Lower leg skin (tissue), 4 donors: Measurements from ENCODE around the gene ESPL1. TPM values are rescaled to one million over a fixed set of nuclear protein-coding genes. Genes with fewer than 3 reads are reported as not detected.

ENCODE experiments used
- total RNA-seq, 4 donors: library from RNA; depleted of rRNA; stranded (reverse); fragments of >200 nt; gene quantifications; one replicate each; pipeline ENCODE4 v1.1.0, GENCODE V29; 2016

The ESPL1 gene
- total RNA-seq, 4 donors from 2014 or later = 4.7 to 13.6 (median 5.8) TPM

Other genes with a start within 250 kb of the ESPL1 start
- 10 to 100 TPM; 21.8 to 87.1 (median 65.9) TPM for gene TNS2, start 218.2 kb upstream of the ESPL1 start, total RNA-seq
- 10 to 100 TPM; 21.0 to 39.5 (median 28.4) TPM for gene SPRYD3, start 188.9 kb upstream of the ESPL1 start, total RNA-seq
- 100 to 1,000 TPM in 1 of 4 donors, 10 to 100 TPM in 3; 22.0 to 508 (median 68.9) TPM for gene IGFBP6, start 170.6 kb upstream of the ESPL1 start, total RNA-seq
- gene SOAT2, start 164.8 kb upstream of the ESPL1 start, total RNA-seq = under 1 TPM in 2 of 4 donors, not detected in 2; 0.26 to 0.63 TPM
- 10 to 100 TPM in 1 of 4 donors, 1 to 10 TPM in 3; 6.1 to 12.1 (median 8.4) TPM for gene ZNF740, start 87.6 kb upstream of the ESPL1 start, total RNA-seq
- gene CSAD, start 87.4 kb upstream of the ESPL1 start, total RNA-seq = 10 to 100 TPM in 3 of 4 donors, 1 to 10 TPM in 1; 7.2 to 33.6 (median 19.2) TPM
- gene ITGB7, start 61.0 kb upstream of the ESPL1 start, total RNA-seq = 10 to 100 TPM in 1 of 4 donors, 1 to 10 TPM in 3; 6.5 to 13.2 (median 7.8) TPM
- 100 to 1,000 TPM; 160 to 207 (median 199) TPM for gene RARG, start 36.1 kb upstream of the ESPL1 start, total RNA-seq
- gene PFDN5, start 27.2 kb downstream of the ESPL1 start, total RNA-seq = 100 to 1,000 TPM; 522 to 562 (median 543) TPM
- gene MYG1, start 31.4 kb downstream of the ESPL1 start, total RNA-seq = 10 to 100 TPM; 39.2 to 53.5 (median 46.8) TPM
- gene AAAS, start 53.3 kb downstream of the ESPL1 start, total RNA-seq = 10 to 100 TPM; 41.4 to 47.1 (median 44.8) TPM
- gene SP7, start 68.1 kb downstream of the ESPL1 start, total RNA-seq = not detected
- 100 to 1,000 TPM in 2 of 4 donors, 10 to 100 TPM in 2; 89.6 to 111 (median 100) TPM for gene SP1, start 111.9 kb downstream of the ESPL1 start, total RNA-seq
- gene AMHR2, start 155.6 kb downstream of the ESPL1 start, total RNA-seq = under 1 TPM in 1 of 4 donors, not detected in 3; 0.62 TPM
- 10 to 100 TPM; 33.2 to 62.6 (median 49.9) TPM for gene PRR13, start 173.4 kb downstream of the ESPL1 start, total RNA-seq
- 100 to 1,000 TPM; 343 to 507 (median 389) TPM for gene PCBP2, start 183.8 kb downstream of the ESPL1 start, total RNA-seq
- gene MAP3K12, start 231.2 kb downstream of the ESPL1 start, total RNA-seq = 10 to 100 TPM in 2 of 4 donors, 1 to 10 TPM in 2; 6.4 to 12.8 (median 9.4) TPM
- gene TARBP2, start 233.0 kb downstream of the ESPL1 start, total RNA-seq = 10 to 100 TPM; 25.9 to 34.1 (median 31.0) TPM
- not detected for gene NPFF, start 239.2 kb downstream of the ESPL1 start, total RNA-seq